Right atrium auricular region (tissue), 2 donors: ENCODE data around the gene FBXL4. TPM values are rescaled to one million over a fixed set of nuclear protein-coding genes. Genes with fewer than 3 reads are reported as not detected.

ENCODE experiments used
- DNase-seq: peaks from one replicate; pipeline ENCODE4 v3.0.0-alpha.2; 2019; ENCODE audit warnings: low spot score
- H3K27ac ChIP-seq, 2 donors: fragments of 200-600 bp; sonication (generic); 1 replicate in 1 of 2; 2 replicates in 1 of 2; pipeline ENCODE4 v1.5.1; 2016 to 2019
- H3K27me3 ChIP-seq, 2 donors: fragments of 200-600 bp; sonication (generic); one replicate each; pipeline versions ENCODE4 v1.5.1 to v1.6.0; 2017 to 2019
- H3K36me3 ChIP-seq: fragments of 200-600 bp; sonication (generic); one replicate; pipeline ENCODE4 v1.5.1; 2016
- H3K4me1 ChIP-seq, 2 donors: fragments of 200-600 bp; sonication (generic); one replicate each; pipeline versions ENCODE4 v1.5.1 to v1.6.0; 2017 to 2019
- H3K4me3 ChIP-seq, 2 donors: fragments of 200-600 bp; sonication (generic); 1 replicate in 1 of 2; 2 replicates in 1 of 2; pipeline ENCODE4 v1.5.1; 2017 to 2019; ENCODE audit warnings: mild to moderate bottlenecking in 1 of 2, moderate library complexity in 1 of 2
- H3K9me3 ChIP-seq, 2 donors: fragments of 200-600 bp; sonication (generic); one replicate each; pipeline ENCODE4 v1.5.1; 2019
- total RNA-seq, 2 donors: library from RNA; depleted of rRNA; stranded (reverse); fragments of >200 nt; gene quantifications; one replicate each; pipeline ENCODE4 v1.1.0, GENCODE V29; 2016
- TF ChIP-seq, protein P1 (sequence below), 2 donors: fragments of 200-600 bp; sonication (generic); IDR thresholded peaks; one replicate each; pipeline ENCODE4 v1.5.1; 2019; ENCODE audit warnings: antibody characterized with exemption in 2 of 2

FBXL4 gene
- total RNA-seq, 2 donors from 2014 or later, result 20.6 to 22.6 TPM

DNA sequence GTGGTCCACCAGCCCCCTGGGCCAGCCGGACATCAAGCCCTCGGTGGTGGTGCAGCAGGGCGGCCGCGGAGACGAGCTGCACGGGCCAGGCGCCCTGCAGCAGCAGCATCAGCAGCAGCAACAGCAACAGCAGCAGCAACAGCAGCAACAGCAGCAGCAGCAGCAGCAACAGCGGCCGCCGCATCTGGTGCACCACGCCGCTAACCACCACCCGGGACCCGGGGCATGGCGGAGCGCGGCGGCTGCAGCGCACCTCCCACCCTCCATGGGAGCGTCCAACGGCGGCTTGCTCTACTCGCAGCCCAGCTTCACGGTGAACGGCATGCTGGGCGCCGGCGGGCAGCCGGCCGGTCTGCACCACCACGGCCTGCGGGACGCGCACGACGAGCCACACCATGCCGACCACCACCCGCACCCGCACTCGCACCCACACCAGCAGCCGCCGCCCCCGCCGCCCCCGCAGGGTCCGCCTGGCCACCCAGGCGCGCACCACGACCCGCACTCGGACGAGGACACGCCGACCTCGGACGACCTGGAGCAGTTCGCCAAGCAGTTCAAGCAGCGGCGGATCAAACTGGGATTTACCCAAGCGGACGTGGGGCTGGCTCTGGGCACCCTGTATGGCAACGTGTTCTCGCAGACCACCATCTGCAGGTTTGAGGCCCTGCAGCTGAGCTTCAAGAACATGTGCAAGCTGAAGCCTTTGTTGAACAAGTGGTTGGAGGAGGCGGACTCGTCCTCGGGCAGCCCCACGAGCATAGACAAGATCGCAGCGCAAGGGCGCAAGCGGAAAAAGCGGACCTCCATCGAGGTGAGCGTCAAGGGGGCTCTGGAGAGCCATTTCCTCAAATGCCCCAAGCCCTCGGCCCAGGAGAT lies 112.4 kb downstream of the FBXL4 start:
- Histone ChIP-seq H3K4me3 (peak overlapping the region in 1 of 2 donors; percentile 56), H3K4me1 (peaks cover 0 to 52% of the 10 kb centered on the region in 2 donors), H3K36me3 (no peaks in the 10 kb centered on the region), H3K27me3 (peaks cover 62 to 71% of the 10 kb centered on the region in 2 donors), H3K9me3 (no peaks in the 10 kb centered on the region), H3K27ac (no peak overlapping the region)
- DNase-seq, result no peak
- TF ChIP-seq, protein P1, sequence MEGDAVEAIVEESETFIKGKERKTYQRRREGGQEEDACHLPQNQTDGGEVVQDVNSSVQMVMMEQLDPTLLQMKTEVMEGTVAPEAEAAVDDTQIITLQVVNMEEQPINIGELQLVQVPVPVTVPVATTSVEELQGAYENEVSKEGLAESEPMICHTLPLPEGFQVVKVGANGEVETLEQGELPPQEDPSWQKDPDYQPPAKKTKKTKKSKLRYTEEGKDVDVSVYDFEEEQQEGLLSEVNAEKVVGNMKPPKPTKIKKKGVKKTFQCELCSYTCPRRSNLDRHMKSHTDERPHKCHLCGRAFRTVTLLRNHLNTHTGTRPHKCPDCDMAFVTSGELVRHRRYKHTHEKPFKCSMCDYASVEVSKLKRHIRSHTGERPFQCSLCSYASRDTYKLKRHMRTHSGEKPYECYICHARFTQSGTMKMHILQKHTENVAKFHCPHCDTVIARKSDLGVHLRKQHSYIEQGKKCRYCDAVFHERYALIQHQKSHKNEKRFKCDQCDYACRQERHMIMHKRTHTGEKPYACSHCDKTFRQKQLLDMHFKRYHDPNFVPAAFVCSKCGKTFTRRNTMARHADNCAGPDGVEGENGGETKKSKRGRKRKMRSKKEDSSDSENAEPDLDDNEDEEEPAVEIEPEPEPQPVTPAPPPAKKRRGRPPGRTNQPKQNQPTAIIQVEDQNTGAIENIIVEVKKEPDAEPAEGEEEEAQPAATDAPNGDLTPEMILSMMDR (IDR thresholded peaks at IDR 0.05), result no peak

DNA sequence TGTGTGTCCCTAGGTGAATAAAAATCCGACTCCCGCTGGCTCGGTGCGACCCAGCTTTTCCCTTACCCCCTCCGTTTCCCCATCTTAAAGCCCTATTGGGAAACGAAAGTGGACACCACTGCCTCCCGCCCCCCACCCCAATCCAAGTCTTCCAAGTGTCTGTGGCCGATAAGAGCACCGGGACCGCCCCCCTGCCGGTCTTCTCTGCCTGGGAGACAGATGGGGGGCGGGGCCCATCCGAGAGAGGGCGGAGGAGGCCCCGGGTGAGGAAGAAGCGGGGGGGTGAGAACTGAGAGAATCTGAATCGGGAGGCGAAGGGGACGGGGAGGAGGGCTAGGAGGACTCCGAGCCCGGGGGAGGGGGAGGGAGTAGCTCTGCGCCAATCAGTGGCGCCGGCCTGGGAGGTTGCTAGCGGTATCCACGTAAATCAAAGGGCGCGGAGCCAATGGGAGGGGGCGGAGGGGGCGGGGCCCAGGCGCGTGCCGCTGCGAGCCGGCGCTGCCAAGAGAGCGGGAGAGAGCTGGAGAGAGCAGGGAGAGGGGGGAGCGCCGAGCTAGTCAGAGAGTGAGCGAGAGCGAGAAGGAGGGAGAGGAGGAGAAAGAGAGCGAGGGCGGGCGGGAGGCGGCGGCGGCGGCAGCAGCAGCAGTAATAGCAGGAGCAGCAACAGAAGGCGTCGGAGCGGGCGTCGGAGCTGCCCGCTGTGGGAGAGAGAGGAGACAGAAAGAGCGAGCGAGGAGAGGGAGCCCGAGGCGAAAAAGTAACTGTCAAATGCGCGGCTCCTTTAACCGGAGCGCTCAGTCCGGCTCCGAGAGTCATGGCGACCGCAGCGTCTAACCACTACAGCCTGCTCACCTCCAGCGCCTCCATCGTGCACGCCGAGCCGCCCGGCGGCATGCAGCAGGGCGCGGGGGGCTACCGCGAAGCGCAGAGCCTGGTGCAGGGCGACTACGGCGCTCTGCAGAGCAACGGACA lies 113.4 kb downstream of the FBXL4 start, which contains the start of gene POU3F2:
Gene POU3F2, plus strand, starts transcription at position 515 of the 972 bp plus-strand sequence. Its CDS starts 300 bp downstream, at position 815.
- no peak within 1 kb of the TSS for H3K27ac ChIP-seq
- peak within 1 kb of the TSS; percentile 38 to 56 for H3K4me3 ChIP-seq
- H3K36me3 ChIP-seq, result no peaks in the 10 kb centered on the region
- TF ChIP-seq, protein P1 (IDR thresholded peaks at IDR 0.05), result no peak
- no peaks in the 10 kb centered on the region for H3K9me3 ChIP-seq
- H3K27me3 ChIP-seq, result peaks cover 59 to 68% of the 10 kb centered on the region in 2 donors
- H3K4me1 ChIP-seq, result peaks cover 0 to 52% of the 10 kb centered on the region in 2 donors
- DNase-seq, result no peak

DNA sequence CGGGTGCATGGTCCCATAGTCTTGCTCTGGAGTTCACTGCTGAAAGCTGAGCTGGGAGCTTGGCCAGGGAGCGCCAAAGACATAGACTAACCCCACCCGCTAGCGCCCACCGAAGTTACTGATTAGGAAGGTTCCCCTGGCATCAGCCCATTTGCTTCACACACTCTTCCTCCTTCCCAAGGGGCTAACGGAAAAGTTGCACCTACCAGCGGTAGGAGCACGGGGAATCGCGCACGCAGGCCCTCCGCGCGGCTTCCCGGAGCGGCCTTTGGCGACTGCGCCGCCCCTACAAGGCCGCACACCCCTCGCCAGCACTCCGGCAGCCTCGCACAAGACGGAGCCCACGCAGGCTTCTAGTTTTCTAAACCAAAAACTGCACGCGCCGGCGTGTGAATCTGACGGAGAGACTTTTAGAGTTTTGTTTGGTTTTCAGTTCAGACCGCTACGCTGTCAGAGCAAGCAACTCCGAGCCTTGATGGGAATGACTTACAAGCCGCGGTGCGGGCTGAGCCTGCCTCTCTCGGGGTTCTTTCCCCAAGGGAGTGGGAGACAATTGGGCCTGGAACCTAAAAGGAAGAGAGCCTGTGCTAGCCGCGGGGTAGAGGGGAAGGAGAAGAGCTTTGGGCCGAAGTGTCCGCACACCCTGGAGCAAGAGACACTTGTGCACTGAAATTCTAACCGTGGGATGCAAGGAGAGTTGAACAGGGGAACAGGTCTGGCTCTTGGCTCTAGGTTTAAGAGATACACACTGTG lies 114.3 kb downstream of the FBXL4 start:
- Histone ChIP-seq H3K27me3 (peaks cover 59 to 70% of the 10 kb centered on the region in 2 donors), H3K36me3 (no peaks in the 10 kb centered on the region), H3K27ac (no peak overlapping the region), H3K9me3 (no peaks in the 10 kb centered on the region), H3K4me1 (peaks cover 0 to 52% of the 10 kb centered on the region in 2 donors), H3K4me3 (peak overlapping the region; percentile 38 to 56)
- no peak for DNase-seq
- TF ChIP-seq, protein P1 (IDR thresholded peaks at IDR 0.05), result no peak

DNA sequence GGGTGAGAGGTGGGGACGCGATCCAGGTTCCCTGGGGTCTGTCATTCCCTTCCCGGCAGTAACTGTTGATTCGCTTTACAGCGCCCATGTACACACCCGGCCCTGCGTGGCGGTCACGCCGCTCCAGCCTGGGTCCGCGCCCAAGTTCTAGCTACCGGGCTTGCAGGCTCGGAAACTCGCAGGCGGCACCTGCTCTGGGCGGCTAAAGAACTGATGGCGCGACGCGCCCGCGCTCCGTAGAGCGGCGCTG lies 114.8 kb downstream of the FBXL4 start:
- H3K9me3 ChIP-seq, result no peaks in the 10 kb centered on the region
- peaks cover 0 to 53% of the 10 kb centered on the region in 2 donors for H3K4me1 ChIP-seq
- no peak for DNase-seq
- H3K27me3 ChIP-seq, result peaks cover 59 to 69% of the 10 kb centered on the region in 2 donors
- no peaks in the 10 kb centered on the region for H3K36me3 ChIP-seq
- TF ChIP-seq, protein P1 (IDR thresholded peaks at IDR 0.05), result peak in 1 of 2 donors; percentile 37
- no peak overlapping the region for H3K27ac ChIP-seq
- peak overlapping the region; percentile 38 to 56 for H3K4me3 ChIP-seq
